Measurements from ENCODE around the gene NYAP1. TPM values are rescaled to one million over a fixed set of nuclear protein-coding genes. Genes with fewer than 3 reads are reported as not detected.

The NYAP1 gene
- total and polyA plus RNA-seq, 2 of the 8 experiments (the other 6 are each of a cell fraction or from before 2014, with no cell fraction given): 1.9 to 4.6 TPM

DNA sequence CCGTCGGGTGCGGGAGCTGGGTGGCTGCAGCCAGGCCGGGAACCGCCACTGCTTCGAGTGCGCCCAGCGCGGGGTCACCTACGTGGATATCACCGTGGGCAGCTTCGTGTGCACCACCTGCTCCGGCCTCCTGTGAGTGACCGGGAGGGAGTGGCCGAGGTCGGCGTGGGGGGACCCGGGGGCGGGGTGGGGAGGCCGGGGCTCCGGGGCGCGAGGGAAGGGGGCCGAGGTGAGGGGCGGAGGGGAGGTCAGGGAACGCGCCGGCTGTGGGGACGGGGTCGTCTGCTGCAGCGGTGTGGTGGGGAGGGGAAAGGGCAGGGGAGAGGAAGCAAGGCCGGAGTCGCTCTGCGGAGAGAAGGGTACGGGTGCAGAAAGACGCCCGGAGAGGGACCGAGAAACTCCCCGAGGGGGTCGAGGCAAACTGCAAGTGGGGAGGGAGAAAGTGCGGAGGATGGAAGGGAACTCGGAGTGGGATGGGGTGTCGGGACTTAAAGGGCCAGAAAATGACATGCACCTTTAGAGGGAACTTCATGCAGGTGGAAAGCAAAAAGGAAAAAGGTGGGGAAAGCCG is 55.8 kb downstream of the NYAP1 start (continued):
- TF ChIP-seq TCF12 (IDR thresholded peaks at IDR 0.05; ENCODE audit: low read depth, low read length) (no peak), HDAC2 (IDR thresholded peaks at IDR 0.05; ENCODE audit: borderline replicate concordance in 1 of 2, low read depth in 2 of 2, low read length in 2 of 2) (no peak), SP2 (IDR thresholded peaks at IDR 0.05; ENCODE audit: low read length) (no peak), MAFK (IDR thresholded peaks at IDR 0.05; ENCODE audit: low read depth, low read length) (no peak), SAP30 (IDR thresholded peaks at IDR 0.05; ENCODE audit: insufficient read depth, insufficient replicate concordance, low read length) (peak; percentile 6), POU5F1 (IDR thresholded peaks at IDR 0.05; ENCODE audit: low read depth, low read length) (no peak), YY1 (IDR thresholded peaks at IDR 0.05; ENCODE audit: low read depth, low read length) (no peak), SIX5 (IDR thresholded peaks at IDR 0.05; ENCODE audit: low read depth, low read length) (no peak), NANOG (IDR thresholded peaks at IDR 0.05; ENCODE audit: insufficient read depth, low read depth, low read length, poor library complexity, severe bottlenecking) (no peak), SP1 (IDR thresholded peaks at IDR 0.05; ENCODE audit: low read depth, low read length) (0 out of 2 replicates have a peak, but pooled peaks have one; percentile 39), EP300 (IDR thresholded peaks at IDR 0.05; ENCODE audit: borderline replicate concordance in 1 of 2, low read depth in 2 of 2, low read length in 2 of 2) (no peak), TAF7 (optimal IDR thresholded peaks at IDR 0.05; ENCODE audit: borderline replicate concordance, low read depth, low read length) (no peak), TEAD4 (IDR thresholded peaks at IDR 0.05; ENCODE audit: low read depth, low read length) (no peak), EGR1 (IDR thresholded peaks at IDR 0.05; ENCODE audit: borderline replicate concordance, low read depth, low read length) (no peak), HDAC6 (IDR thresholded peaks at IDR 0.05; ENCODE audit: low read depth, low read length) (no peak)
- TF ChIP-seq, protein P1, sequence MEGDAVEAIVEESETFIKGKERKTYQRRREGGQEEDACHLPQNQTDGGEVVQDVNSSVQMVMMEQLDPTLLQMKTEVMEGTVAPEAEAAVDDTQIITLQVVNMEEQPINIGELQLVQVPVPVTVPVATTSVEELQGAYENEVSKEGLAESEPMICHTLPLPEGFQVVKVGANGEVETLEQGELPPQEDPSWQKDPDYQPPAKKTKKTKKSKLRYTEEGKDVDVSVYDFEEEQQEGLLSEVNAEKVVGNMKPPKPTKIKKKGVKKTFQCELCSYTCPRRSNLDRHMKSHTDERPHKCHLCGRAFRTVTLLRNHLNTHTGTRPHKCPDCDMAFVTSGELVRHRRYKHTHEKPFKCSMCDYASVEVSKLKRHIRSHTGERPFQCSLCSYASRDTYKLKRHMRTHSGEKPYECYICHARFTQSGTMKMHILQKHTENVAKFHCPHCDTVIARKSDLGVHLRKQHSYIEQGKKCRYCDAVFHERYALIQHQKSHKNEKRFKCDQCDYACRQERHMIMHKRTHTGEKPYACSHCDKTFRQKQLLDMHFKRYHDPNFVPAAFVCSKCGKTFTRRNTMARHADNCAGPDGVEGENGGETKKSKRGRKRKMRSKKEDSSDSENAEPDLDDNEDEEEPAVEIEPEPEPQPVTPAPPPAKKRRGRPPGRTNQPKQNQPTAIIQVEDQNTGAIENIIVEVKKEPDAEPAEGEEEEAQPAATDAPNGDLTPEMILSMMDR (IDR thresholded peaks at IDR 0.05; ENCODE audit: control extremely low read depth in 1 of 3, insufficient read depth in 1 of 3, low read depth in 1 of 3, low read length in 3 of 3): no peak
- TF ChIP-seq, protein P2, sequence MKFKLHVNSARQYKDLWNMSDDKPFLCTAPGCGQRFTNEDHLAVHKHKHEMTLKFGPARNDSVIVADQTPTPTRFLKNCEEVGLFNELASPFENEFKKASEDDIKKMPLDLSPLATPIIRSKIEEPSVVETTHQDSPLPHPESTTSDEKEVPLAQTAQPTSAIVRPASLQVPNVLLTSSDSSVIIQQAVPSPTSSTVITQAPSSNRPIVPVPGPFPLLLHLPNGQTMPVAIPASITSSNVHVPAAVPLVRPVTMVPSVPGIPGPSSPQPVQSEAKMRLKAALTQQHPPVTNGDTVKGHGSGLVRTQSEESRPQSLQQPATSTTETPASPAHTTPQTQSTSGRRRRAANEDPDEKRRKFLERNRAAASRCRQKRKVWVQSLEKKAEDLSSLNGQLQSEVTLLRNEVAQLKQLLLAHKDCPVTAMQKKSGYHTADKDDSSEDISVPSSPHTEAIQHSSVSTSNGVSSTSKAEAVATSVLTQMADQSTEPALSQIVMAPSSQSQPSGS (IDR thresholded peaks at IDR 0.05; ENCODE audit: low read length): no peak

Measured in H1 (cell line).